Spleen (tissue), 7 donors: ENCODE measurements around the gene GNAS-AS1.

ENCODE experiments used
- POLR2A ChIP-seq, 3 donors: fragments of 450-650 bp; IDR thresholded peaks; one replicate each; pipeline ENCODE4 v1.5.1; 2017; ENCODE audit warnings: antibody characterized with exemption in 3 of 3, mild to moderate bottlenecking in 1 of 3
- POLR2AphosphoS5 ChIP-seq, 3 donors: sonication (generic); formaldehyde crosslinking; IDR thresholded peaks; one replicate each; pipeline ENCODE4 v1.5.1; 2017; ENCODE audit warnings: antibody characterized with exemption in 3 of 3
- TF ChIP-seq, protein P1 (sequence below), 11 experiments: fragments of 200-600 bp in 7 of 11; fragments of 450-650 bp in 4 of 11; sonication (generic) in 4 of 11; IDR thresholded peaks in 8 of 11; conservative IDR thresholded peaks in 3 of 11; 1 replicate in 7 of 11; 2 replicates in 4 of 11; pipeline versions ENCODE4 v1.4.0 to v1.8.0; 2016 to 2021; ENCODE audit warnings: antibody characterized with exemption in 11 of 11, inconsistent platforms in 4 of 11, mild to moderate bottlenecking in 1 of 11
- donor health status: DM: no; HTN: no; CAD: no; lungs with moderate emphysema.
- donor health status: DM: no; HTN: no; CAD: no.
- donor health status: DM: no; HTN: no; CAD: no.

DNA sequence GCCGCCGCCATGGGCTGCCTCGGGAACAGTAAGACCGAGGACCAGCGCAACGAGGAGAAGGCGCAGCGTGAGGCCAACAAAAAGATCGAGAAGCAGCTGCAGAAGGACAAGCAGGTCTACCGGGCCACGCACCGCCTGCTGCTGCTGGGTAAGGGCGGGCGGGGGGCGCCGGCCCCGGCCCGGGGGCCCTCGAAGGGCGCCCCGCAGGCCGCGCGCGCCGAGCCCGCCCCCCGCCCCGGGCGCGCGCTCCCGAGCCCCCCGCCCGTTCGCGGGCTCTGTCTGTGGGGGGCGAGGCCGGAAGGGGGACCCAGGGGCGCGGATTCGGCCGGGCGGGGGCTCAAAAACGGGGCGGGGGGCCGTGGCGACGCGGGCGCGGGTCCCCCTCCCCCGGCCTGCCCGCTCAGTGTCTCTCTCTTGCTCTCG, 41.0 kb upstream of the GNAS-AS1 start:
- TF ChIP-seq, protein P1, sequence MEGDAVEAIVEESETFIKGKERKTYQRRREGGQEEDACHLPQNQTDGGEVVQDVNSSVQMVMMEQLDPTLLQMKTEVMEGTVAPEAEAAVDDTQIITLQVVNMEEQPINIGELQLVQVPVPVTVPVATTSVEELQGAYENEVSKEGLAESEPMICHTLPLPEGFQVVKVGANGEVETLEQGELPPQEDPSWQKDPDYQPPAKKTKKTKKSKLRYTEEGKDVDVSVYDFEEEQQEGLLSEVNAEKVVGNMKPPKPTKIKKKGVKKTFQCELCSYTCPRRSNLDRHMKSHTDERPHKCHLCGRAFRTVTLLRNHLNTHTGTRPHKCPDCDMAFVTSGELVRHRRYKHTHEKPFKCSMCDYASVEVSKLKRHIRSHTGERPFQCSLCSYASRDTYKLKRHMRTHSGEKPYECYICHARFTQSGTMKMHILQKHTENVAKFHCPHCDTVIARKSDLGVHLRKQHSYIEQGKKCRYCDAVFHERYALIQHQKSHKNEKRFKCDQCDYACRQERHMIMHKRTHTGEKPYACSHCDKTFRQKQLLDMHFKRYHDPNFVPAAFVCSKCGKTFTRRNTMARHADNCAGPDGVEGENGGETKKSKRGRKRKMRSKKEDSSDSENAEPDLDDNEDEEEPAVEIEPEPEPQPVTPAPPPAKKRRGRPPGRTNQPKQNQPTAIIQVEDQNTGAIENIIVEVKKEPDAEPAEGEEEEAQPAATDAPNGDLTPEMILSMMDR (IDR thresholded peaks at IDR 0.05 in 8 of 11, conservative IDR thresholded peaks at IDR 0.05 in 3 of 11) = no peak
- TF ChIP-seq POLR2AphosphoS5 (IDR thresholded peaks at IDR 0.05) (no peak), POLR2A (IDR thresholded peaks at IDR 0.05) (no peak)
